Measurements from ENCODE around the gene SSRP1.

DNA sequence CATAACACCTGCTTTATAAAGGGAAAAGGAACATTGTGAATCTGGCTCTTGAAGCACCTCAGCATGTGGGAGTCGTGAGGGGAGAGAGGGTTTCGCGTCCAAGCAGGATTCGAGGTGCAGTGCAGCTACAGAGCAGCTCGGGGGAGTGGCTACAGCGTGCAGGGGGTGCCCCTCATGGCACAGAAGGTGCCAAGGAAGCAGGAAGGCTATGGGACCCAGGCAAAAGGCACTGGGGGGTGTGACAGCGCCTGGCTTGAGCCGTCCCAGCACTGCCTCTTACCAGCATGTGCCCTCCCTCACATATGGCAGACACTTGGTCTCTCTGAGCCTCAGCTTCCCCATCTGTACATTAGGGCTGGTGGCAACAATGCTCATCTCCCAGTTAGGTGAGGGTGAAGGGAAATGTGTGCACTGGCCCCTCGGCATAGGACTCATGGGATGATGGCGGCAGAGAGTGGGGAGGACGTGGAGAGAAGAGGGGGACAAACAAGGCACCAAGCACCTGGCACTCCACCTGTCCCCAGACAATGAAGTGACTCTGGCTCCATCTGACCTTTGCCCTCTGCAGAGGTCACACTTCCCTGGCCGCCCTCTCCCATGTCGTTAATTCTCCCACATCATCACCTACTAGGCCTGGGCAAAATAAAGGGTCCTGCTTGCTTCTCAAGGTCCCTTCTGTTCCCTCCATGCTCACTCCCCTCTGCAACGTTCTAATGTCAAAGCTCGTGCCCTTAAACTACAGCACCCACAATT is 21.3 kb downstream of the SSRP1 start:
- TF ChIP-seq PAX5 (IDR thresholded peaks at IDR 0.05; ENCODE audit: insufficient read depth, low read length, severe bottlenecking) (no peak), POLR2A (IDR thresholded peaks at IDR 0.05; ENCODE audit: low read depth, low read length) (no peak), POLR2AphosphoS5 (IDR thresholded peaks at IDR 0.05; ENCODE audit: low read depth, low read length) (no peak), TAF1 (IDR thresholded peaks at IDR 0.05; ENCODE audit: low read depth, low read length) (no peak)

Measured in GM12891 (cell line).